Ishikawa (cell line): Measurements from ENCODE around the gene RS1.

Source experiments
- CEBPB ChIP-seq: IDR thresholded peaks from 2 replicates; pipeline ENCODE4 v1.6.1; 2012
- CREB1 ChIP-seq: IDR thresholded peaks from 2 replicates; pipeline ENCODE4 v1.6.1; 2012; ENCODE audit warnings: low read depth
- EGR1 ChIP-seq: IDR thresholded peaks from 2 replicates; pipeline ENCODE4 v1.6.1; 2012
- EP300 ChIP-seq: IDR thresholded peaks from 2 replicates; pipeline ENCODE4 v1.6.1; 2012; ENCODE audit warnings: borderline replicate concordance
- FOXM1 ChIP-seq: IDR thresholded peaks from 2 replicates; pipeline ENCODE4 v1.6.1; 2012; ENCODE audit warnings: low read depth, borderline replicate concordance
- NFIC ChIP-seq: IDR thresholded peaks from 2 replicates; pipeline ENCODE4 v1.6.1; 2012
- RAD21 ChIP-seq: IDR thresholded peaks from 2 replicates; pipeline ENCODE4 v1.6.1; 2012; ENCODE audit warnings: low read depth
- TAF1 ChIP-seq: IDR thresholded peaks from 2 replicates; pipeline ENCODE4 v1.6.1; 2012; ENCODE audit warnings: low read depth, mild to moderate bottlenecking
- TCF12 ChIP-seq: IDR thresholded peaks from 2 replicates; pipeline ENCODE4 v1.6.1; 2012; ENCODE audit warnings: low read depth
- TEAD4 ChIP-seq: IDR thresholded peaks from 2 replicates; pipeline ENCODE4 v1.6.1; 2012
- YY1 ChIP-seq: IDR thresholded peaks from 2 replicates; pipeline ENCODE4 v1.6.1; 2012; ENCODE audit warnings: low read depth
- ZBTB7A ChIP-seq: IDR thresholded peaks from 2 replicates; pipeline ENCODE4 v1.6.1; 2012; ENCODE audit warnings: low read depth
- TF ChIP-seq, protein P1 (sequence below): IDR thresholded peaks from 2 replicates; pipeline ENCODE4 v1.6.1; 2012
- TF ChIP-seq, protein P2 (sequence below): IDR thresholded peaks from 2 replicates; pipeline ENCODE4 v1.6.1; 2012; ENCODE audit warnings: low read depth, mild to moderate bottlenecking
- TF ChIP-seq, protein P3 (sequence below): IDR thresholded peaks from 2 replicates; pipeline ENCODE4 v1.6.1; 2012

RS1 gene

DNA sequence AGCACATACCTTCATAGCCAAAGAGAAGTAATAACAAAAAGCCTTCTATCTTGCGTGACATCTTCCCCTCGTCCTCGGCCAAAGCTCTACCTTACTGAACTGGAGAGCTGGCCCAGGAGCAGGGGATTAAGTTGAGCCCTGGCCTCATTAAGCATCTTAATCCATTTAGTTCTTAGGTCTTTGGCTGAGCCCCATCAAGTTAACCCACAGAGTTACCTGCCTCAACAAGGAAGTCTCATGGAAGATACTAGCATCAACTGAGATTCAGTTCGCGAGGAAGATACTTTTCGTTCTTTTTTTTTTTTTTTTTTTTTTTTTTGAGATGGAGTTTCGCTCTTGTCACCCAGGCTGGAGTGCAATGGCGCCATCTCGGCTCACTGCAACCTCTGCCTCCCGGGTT is at the start of gene RS1:
TSS of gene RS1 (minus strand) at position 101 of the 400 bp plus-strand sequence. CDS start at position 61, 40 bp downstream.
- no peak for TF ChIP-seq EGR1
- TF ChIP-seq CREB1: no peak
- TF ChIP-seq FOXM1: no peak
- no peak for TF ChIP-seq EP300
- no peak for TF ChIP-seq TCF12
- TF ChIP-seq, protein P1, sequence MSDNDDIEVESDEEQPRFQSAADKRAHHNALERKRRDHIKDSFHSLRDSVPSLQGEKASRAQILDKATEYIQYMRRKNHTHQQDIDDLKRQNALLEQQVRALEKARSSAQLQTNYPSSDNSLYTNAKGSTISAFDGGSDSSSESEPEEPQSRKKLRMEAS: no peak
- TF ChIP-seq TAF1: no peak
- no peak for TF ChIP-seq TEAD4
- TF ChIP-seq RAD21: no peak
- TF ChIP-seq CEBPB: no peak
- TF ChIP-seq YY1: no peak
- TF ChIP-seq, protein P2, sequence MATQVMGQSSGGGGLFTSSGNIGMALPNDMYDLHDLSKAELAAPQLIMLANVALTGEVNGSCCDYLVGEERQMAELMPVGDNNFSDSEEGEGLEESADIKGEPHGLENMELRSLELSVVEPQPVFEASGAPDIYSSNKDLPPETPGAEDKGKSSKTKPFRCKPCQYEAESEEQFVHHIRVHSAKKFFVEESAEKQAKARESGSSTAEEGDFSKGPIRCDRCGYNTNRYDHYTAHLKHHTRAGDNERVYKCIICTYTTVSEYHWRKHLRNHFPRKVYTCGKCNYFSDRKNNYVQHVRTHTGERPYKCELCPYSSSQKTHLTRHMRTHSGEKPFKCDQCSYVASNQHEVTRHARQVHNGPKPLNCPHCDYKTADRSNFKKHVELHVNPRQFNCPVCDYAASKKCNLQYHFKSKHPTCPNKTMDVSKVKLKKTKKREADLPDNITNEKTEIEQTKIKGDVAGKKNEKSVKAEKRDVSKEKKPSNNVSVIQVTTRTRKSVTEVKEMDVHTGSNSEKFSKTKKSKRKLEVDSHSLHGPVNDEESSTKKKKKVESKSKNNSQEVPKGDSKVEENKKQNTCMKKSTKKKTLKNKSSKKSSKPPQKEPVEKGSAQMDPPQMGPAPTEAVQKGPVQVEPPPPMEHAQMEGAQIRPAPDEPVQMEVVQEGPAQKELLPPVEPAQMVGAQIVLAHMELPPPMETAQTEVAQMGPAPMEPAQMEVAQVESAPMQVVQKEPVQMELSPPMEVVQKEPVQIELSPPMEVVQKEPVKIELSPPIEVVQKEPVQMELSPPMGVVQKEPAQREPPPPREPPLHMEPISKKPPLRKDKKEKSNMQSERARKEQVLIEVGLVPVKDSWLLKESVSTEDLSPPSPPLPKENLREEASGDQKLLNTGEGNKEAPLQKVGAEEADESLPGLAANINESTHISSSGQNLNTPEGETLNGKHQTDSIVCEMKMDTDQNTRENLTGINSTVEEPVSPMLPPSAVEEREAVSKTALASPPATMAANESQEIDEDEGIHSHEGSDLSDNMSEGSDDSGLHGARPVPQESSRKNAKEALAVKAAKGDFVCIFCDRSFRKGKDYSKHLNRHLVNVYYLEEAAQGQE: no peak
- TF ChIP-seq, protein P3, sequence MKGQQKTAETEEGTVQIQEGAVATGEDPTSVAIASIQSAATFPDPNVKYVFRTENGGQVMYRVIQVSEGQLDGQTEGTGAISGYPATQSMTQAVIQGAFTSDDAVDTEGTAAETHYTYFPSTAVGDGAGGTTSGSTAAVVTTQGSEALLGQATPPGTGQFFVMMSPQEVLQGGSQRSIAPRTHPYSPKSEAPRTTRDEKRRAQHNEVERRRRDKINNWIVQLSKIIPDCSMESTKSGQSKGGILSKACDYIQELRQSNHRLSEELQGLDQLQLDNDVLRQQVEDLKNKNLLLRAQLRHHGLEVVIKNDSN: no peak
- no peak for TF ChIP-seq ZBTB7A
- no peak for TF ChIP-seq NFIC

DNA sequence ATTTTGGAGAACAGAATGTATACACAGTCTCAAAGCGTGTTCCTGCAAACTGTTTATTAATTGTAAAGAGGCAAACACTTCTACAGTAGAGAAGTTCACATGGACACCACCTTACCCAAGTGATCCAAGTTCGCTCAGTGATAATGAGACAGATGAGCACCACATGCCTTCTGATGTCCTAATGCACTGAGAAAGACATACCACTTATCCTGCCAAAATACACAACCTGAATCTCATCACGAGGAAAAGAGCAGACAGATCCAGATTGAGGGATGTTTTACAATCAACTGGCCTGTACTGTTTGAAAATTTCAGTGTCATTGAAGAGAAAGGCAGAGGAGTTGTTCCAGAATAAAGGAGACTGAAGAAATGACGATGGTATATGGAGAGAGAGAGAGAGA is 47.9 kb upstream of the RS1 start:
- TF ChIP-seq, protein P2: no peak
- TF ChIP-seq YY1: no peak
- no peak for TF ChIP-seq EP300
- TF ChIP-seq CREB1: no peak
- no peak for TF ChIP-seq TCF12
- TF ChIP-seq FOXM1: no peak
- no peak for TF ChIP-seq TAF1

DNA sequence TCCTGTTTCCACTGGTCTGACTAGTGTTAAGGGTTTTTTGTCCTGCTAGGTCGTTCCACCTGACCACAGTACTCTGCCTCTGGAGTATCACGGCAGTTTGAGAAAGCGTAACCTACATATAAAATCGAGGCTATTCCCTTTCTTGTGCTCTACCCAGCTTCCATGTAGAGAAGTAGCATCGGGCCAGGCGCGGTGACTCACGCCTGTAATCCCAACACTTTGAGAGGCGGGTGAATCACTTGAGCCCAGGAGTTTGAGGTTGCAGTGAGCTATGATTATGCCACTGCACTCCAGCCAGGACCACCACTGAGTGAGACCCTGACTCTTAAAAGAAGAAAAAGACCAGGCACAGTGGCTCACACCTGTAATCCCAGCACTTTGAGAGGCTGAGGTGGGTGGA is 43.0 kb upstream of the RS1 start:
- TF ChIP-seq EGR1 (no peak), CREB1 (no peak), RAD21 (no peak), TEAD4 (no peak), EP300 (no peak), CEBPB (no peak), NFIC (no peak), TCF12 (no peak), TAF1 (no peak), FOXM1 (no peak), YY1 (no peak), ZBTB7A (no peak)
- TF ChIP-seq, protein P2: no peak
- TF ChIP-seq, protein P1: no peak
- TF ChIP-seq, protein P3: no peak

DNA sequence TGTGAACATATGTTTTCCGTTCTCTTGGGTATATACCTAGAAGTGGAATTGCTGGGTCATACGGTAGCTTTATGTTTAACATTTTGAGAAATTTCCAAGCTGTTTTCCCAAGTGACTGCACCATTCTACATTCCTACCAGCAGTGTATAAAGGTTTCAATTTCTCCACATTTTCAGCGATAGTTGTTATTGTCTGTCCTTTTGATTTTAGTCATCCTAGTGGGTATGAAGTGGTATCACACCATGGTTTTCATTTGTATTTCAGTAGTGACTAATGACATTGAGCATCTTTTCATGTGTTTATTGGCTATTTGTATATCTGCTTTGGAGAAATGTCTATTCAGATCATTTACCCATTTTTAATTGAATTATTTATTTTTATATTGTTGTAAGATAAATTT is 37.9 kb upstream of the RS1 start:
- TF ChIP-seq CEBPB (no peak), RAD21 (no peak), EP300 (no peak), YY1 (no peak), TEAD4 (no peak)
- TF ChIP-seq, protein P3: no peak
